Tibial artery (tissue), 4 donors: ENCODE results near the gene INPP5D.

Source experiments
- DNase-seq, 2 donors: peaks; one replicate each; pipeline ENCODE4 v3.0.0-alpha.2; 2019
- H3K27ac ChIP-seq, 2 donors: fragments of 200-600 bp; sonication (generic) in 1 of 2; 1 replicate in 1 of 2; 2 replicates in 1 of 2; pipeline ENCODE4 v1.5.1; 2018 to 2019; ENCODE audit warnings: mild to moderate bottlenecking in 1 of 2
- H3K27me3 ChIP-seq, 2 donors: fragments of 200-600 bp; sonication (generic) in 1 of 2; one replicate each; pipeline versions ENCODE4 v1.5.1 to v1.6.0; 2016 to 2019
- H3K36me3 ChIP-seq, 3 donors: fragments of 200-600 bp; sonication (generic) in 2 of 3; one replicate each; pipeline ENCODE4 v1.5.1; 2016 to 2019; ENCODE audit warnings: mild to moderate bottlenecking in 2 of 3
- H3K4me1 ChIP-seq, 4 donors: fragments of 200-600 bp; sonication (generic) in 2 of 4; 1 replicate in 3 of 4; 2 replicates in 1 of 4; pipeline ENCODE4 v1.5.1; 2016 to 2019
- H3K4me3 ChIP-seq, 2 donors: fragments of 200-600 bp; sonication (generic) in 1 of 2; 1 replicate in 1 of 2; 2 replicates in 1 of 2; pipeline ENCODE4 v1.5.1; 2018 to 2019; ENCODE audit warnings: mild to moderate bottlenecking in 2 of 2
- H3K9me3 ChIP-seq, 3 donors: fragments of 200-600 bp; sonication (generic) in 1 of 3; one replicate each; pipeline ENCODE4 v1.5.1; 2016 to 2019
- CTCF ChIP-seq, 2 experiments: fragments of 200-600 bp in 1 of 2; fragments of 450-650 bp in 1 of 2; IDR thresholded peaks; one replicate each; pipeline ENCODE4 v1.5.1; 2017 to 2019; ENCODE audit warnings: antibody characterized with exemption in 2 of 2, mild to moderate bottlenecking in 1 of 2, moderate library complexity in 1 of 2
- intact Hi-C: fragments of 100-400 bp; cut with DNase I; formaldehyde crosslinking; loops from one replicate; pipeline ENCODE4 v1.15.0; 2023; ENCODE audit warnings: low total_unique reads

Gene INPP5D

GRCh38 chr2:233053928-233054784, 6.0 kb upstream of the INPP5D start:
- intact Hi-C loops = loop anchor here (5.0 kb wide), 1 partner anchor 202 kb away; no protein-coding TSS in a partner anchor
- TF ChIP-seq CTCF (IDR thresholded peaks at IDR 0.05) = peak; percentile 83 to 86
- Histone ChIP-seq H3K9me3 (no peaks in the 10 kb centered on the region), H3K27me3 (no peaks in the 10 kb centered on the region), H3K4me3 (no peak overlapping the region), H3K36me3 (no peaks in the 10 kb centered on the region), H3K27ac (no peak overlapping the region), H3K4me1 (peaks cover 0 to 16% (median 7%) of the 10 kb centered on the region in 4 donors)
- peak in 1 of 2 donors; percentile 60 for DNase-seq

DNA sequence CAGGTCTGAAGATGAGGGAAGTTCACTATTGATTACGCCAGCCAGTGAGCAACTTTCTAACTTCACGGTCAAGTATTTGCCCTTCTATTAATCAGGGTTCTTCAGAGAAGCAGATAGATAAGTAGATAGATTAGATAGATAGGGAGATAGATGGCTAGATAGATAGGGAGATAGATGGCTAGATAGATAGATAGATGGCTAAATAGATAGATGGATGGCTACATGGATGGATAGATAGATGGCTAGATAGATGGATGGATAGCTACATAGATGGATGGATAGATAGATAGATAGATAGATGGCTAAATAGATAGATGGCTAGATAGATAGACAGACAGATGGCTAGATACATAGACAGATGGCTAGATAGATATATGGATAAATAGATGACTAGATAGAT, 4.8 kb upstream of the INPP5D start:
- no peak for DNase-seq
- H3K9me3 ChIP-seq = no peaks in the 10 kb centered on the region
- no peak for TF ChIP-seq CTCF (IDR thresholded peaks at IDR 0.05)
- no peak overlapping the region for H3K4me3 ChIP-seq
- H3K4me1 ChIP-seq = peaks cover 0 to 16% (median 7%) of the 10 kb centered on the region in 4 donors
- intact Hi-C loops = no loop called here
- no peak overlapping the region for H3K27ac ChIP-seq
- no peaks in the 10 kb centered on the region for H3K27me3 ChIP-seq
- no peaks in the 10 kb centered on the region for H3K36me3 ChIP-seq

GRCh38 chr2:233056961-233057605, 3.1 kb upstream of the INPP5D start:
- no peaks in the 10 kb centered on the region for H3K27me3 ChIP-seq
- TF ChIP-seq CTCF (IDR thresholded peaks at IDR 0.05) = no peak
- no peaks in the 10 kb centered on the region for H3K9me3 ChIP-seq
- no peak overlapping the region for H3K27ac ChIP-seq
- H3K36me3 ChIP-seq = no peaks in the 10 kb centered on the region
- H3K4me1 ChIP-seq = peaks cover 0 to 9% (median 5%) of the 10 kb centered on the region in 4 donors
- no peak overlapping the region for H3K4me3 ChIP-seq
- intact Hi-C loops = no loop called here
- peak in 1 of 2 donors; percentile 52 for DNase-seq

- intact Hi-C loops = no loop called here
- H3K4me1 ChIP-seq = peaks cover 0 to 7% (median 4%) of the 10 kb centered on the region in 4 donors
- peak in 1 of 2 donors; percentile 59 for DNase-seq
- H3K36me3 ChIP-seq = no peaks in the 10 kb centered on the region
- TF ChIP-seq CTCF (IDR thresholded peaks at IDR 0.05) = no peak
- no peak overlapping the region for H3K4me3 ChIP-seq
- no peaks in the 10 kb centered on the region for H3K27me3 ChIP-seq
- no peak overlapping the region for H3K27ac ChIP-seq
- H3K9me3 ChIP-seq = no peaks in the 10 kb centered on the region
Measured at GRCh38 chr2:233058717-233059546, 1.2 kb upstream of the INPP5D start.

- Histone ChIP-seq H3K27me3 (no peaks in the 10 kb centered on the region), H3K4me1 (peaks cover 0 to 2% (median 2%) of the 10 kb centered on the region in 4 donors), H3K4me3 (no peak overlapping the region), H3K9me3 (no peaks in the 10 kb centered on the region), H3K27ac (peak overlapping the region in 1 of 2 donors; percentile 33), H3K36me3 (no peaks in the 10 kb centered on the region)
- DNase-seq = no peak
- intact Hi-C loops = no loop called here
- no peak for TF ChIP-seq CTCF (IDR thresholded peaks at IDR 0.05)
Measured at GRCh38 chr2:233059547-233059796, 670 bp upstream of the INPP5D start.
